Esophagus muscularis mucosa (tissue), 4 donors: ENCODE measurements around the gene OSBPL9. TPM values are rescaled to one million over a fixed set of nuclear protein-coding genes. Genes with fewer than 3 reads are reported as not detected.
A peak's percentile ranks its signal among the peaks of the same experiment; 100 is the strongest.

Experiments used
- DNase-seq: peaks from one replicate; pipeline ENCODE4 v3.0.0-alpha.2; 2017; ENCODE audit errors: extremely low spot score
- H3K27ac ChIP-seq, 4 donors: fragments of 200-600 bp; sonication (generic); replicated peaks in 1 of 4; 1 replicate in 3 of 4; 2 replicates in 1 of 4; pipeline ENCODE4 v1.5.1; 2016 to 2019; ENCODE audit warnings: mild to moderate bottlenecking in 1 of 4
- H3K27me3 ChIP-seq, 4 donors: fragments of 200-600 bp; sonication (generic); one replicate each; pipeline versions ENCODE4 v1.5.1 to v1.6.0; 2016 to 2019
- H3K36me3 ChIP-seq, 4 donors: fragments of 200-600 bp; sonication (generic); one replicate each; pipeline ENCODE4 v1.5.1; 2016 to 2019
- H3K4me1 ChIP-seq, 4 donors: fragments of 200-600 bp; sonication (generic); one replicate each; pipeline ENCODE4 v1.5.1; 2016 to 2019
- H3K4me3 ChIP-seq, 4 donors: fragments of 200-600 bp; sonication (generic); 1 replicate in 2 of 4; 2 replicates in 2 of 4; pipeline ENCODE4 v1.5.1; 2016 to 2019; ENCODE audit warnings: mild to moderate bottlenecking in 4 of 4, moderate library complexity in 1 of 4
- H3K9me3 ChIP-seq, 4 donors: fragments of 200-600 bp; sonication (generic); 1 replicate in 3 of 4; 2 replicates in 1 of 4; pipeline ENCODE4 v1.5.1; 2016 to 2019
- EP300 ChIP-seq: sonication (generic); formaldehyde crosslinking; IDR thresholded peaks from one replicate; pipeline ENCODE4 v1.6.1; 2017; ENCODE audit warnings: antibody characterized with exemption
- POLR2A ChIP-seq: fragments of 450-650 bp; IDR thresholded peaks from one replicate; pipeline ENCODE4 v1.6.1; 2017; ENCODE audit warnings: antibody characterized with exemption, moderate library complexity, mild to moderate bottlenecking, low read depth
- POLR2AphosphoS5 ChIP-seq, 2 donors: sonication (generic); formaldehyde crosslinking; IDR thresholded peaks; one replicate each; pipeline ENCODE4 v1.6.1; 2017; ENCODE audit warnings: antibody characterized with exemption in 2 of 2
- WGBS: methylation state at CpG from one replicate; pipeline ENCODE4 v1.1.5; 2018; 5-methylcytosine and 5-hydroxymethylcytosine counted together
- intact Hi-C: fragments of 100-400 bp; cut with DNase I; formaldehyde crosslinking; loops from one replicate; pipeline ENCODE4 v1.15.1; 2023
- total RNA-seq, 4 donors: library from RNA; depleted of rRNA; stranded (reverse); fragments of >200 nt; gene quantifications; one replicate each; pipeline versions ENCODE4 v1.1.0 to v1.2.1, GENCODE V29; 2016
- TF ChIP-seq, protein P1 (sequence below), 3 experiments: fragments of 200-600 bp in 2 of 3; fragments of 450-650 bp in 1 of 3; sonication (generic) in 2 of 3; IDR thresholded peaks; one replicate each; pipeline ENCODE4 v1.5.1; 2017 to 2019; ENCODE audit warnings: antibody characterized with exemption in 3 of 3, mild to moderate bottlenecking in 2 of 3, moderate library complexity in 1 of 3

The OSBPL9 gene
- total RNA-seq, 4 donors from 2014 or later: 66.8 to 84.5 (median 75.9) TPM

DNA sequence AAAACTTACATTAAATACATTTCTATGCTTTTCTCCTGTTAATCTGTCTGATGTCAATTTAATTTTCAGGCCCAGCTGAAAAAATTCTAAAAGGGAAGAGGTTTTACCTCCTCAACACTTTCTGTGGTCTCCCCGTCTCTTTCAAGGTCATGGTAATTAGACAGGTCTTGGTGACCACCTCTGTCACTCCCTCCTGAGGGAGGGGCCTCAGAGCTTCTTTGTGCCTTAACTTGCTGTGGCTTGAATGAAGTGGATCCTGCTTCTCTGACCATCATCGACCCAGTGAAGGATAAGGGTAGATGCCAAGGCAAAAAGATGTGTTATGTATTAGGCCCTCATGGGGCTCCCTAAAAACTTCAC lies 40.8 kb upstream of the OSBPL9 start:
- no peak overlapping the region for H3K4me3 ChIP-seq
- no peaks in the 10 kb centered on the region for H3K9me3 ChIP-seq
- TF ChIP-seq POLR2A (no peak), POLR2AphosphoS5 (IDR thresholded peaks at IDR 0.05) (no peak), EP300 (no peak)
- TF ChIP-seq, protein P1, sequence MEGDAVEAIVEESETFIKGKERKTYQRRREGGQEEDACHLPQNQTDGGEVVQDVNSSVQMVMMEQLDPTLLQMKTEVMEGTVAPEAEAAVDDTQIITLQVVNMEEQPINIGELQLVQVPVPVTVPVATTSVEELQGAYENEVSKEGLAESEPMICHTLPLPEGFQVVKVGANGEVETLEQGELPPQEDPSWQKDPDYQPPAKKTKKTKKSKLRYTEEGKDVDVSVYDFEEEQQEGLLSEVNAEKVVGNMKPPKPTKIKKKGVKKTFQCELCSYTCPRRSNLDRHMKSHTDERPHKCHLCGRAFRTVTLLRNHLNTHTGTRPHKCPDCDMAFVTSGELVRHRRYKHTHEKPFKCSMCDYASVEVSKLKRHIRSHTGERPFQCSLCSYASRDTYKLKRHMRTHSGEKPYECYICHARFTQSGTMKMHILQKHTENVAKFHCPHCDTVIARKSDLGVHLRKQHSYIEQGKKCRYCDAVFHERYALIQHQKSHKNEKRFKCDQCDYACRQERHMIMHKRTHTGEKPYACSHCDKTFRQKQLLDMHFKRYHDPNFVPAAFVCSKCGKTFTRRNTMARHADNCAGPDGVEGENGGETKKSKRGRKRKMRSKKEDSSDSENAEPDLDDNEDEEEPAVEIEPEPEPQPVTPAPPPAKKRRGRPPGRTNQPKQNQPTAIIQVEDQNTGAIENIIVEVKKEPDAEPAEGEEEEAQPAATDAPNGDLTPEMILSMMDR (IDR thresholded peaks at IDR 0.05): no peak
- no peaks in the 10 kb centered on the region for H3K4me1 ChIP-seq
- H3K36me3 ChIP-seq: no peaks in the 10 kb centered on the region
- no peaks in the 10 kb centered on the region for H3K27me3 ChIP-seq
- no peak for DNase-seq
- H3K27ac ChIP-seq: no peak overlapping the region
- intact Hi-C loops: no loop called here
- 82% methylated on average over 2 of the region's 2 CpGs for WGBS

DNA sequence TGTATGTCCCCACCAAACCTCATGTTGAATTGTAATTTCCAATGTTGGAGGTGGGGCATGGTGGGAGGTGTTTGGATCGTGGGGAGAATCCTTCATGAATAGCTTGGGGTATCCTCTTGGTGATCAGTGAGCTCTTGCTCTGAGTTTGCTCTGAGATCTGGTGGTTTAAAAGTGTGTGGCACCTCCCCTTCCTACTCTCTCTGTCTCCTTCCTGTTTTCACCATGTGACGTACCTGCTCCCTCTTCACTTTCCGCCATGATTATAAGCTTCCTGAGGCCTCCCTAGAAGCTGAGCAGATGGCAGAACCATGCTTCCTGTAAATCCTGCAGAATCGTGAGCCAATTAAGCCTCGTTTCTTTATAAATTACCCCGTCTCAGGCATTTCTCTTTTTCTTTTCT lies 40.0 kb upstream of the OSBPL9 start:
- no peaks in the 10 kb centered on the region for H3K9me3 ChIP-seq
- H3K4me1 ChIP-seq: no peaks in the 10 kb centered on the region
- no peak overlapping the region for H3K4me3 ChIP-seq
- no peaks in the 10 kb centered on the region for H3K36me3 ChIP-seq
- TF ChIP-seq POLR2A: no peak
- no peaks in the 10 kb centered on the region for H3K27me3 ChIP-seq
- WGBS: 96% methylated on average over 6 of the region's 6 CpGs
- intact Hi-C loops: no loop called here
- no peak overlapping the region for H3K27ac ChIP-seq
- DNase-seq: no peak

DNA sequence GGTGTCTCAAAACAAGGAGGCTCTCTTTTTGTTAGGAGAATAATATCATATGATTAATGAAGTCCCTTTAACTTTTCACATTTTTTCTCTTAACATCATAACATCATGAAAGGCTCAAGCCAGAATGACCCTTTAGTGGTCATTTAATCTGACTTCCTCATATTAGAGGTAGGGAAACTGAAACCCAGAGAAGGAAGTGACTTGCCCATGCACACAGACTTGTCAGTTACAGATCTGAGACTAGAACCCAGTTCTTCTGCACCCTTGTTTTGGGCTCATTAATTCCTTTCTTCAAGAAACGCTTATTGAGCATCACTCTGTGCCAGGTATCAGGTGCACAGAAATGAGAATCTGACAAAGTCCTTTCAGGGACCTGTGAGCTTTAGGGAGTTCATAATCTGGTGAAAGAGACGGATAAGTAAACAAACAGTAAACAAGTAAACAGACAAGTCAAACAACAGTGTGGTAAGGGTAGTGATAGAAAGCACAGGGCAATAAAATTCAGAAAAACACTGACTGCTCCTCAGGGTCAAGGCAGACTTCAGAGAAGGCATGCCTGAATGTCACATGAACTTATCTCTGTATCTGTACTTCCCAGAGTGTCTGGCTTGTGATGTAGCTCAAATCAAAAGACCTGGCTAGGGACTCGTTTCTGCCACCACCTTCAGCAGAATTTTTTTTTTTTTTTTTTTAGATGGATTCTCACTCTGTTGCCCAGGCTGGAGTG lies 38.3 kb upstream of the OSBPL9 start:
- TF ChIP-seq POLR2A: no peak
- TF ChIP-seq, protein P1 (IDR thresholded peaks at IDR 0.05): no peak
- no peak for TF ChIP-seq EP300
- TF ChIP-seq POLR2AphosphoS5 (IDR thresholded peaks at IDR 0.05): no peak
- intact Hi-C loops: no loop called here
- H3K9me3 ChIP-seq: no peaks in the 10 kb centered on the region
- no peaks in the 10 kb centered on the region for H3K36me3 ChIP-seq
- DNase-seq: no peak
- H3K4me3 ChIP-seq: no peak overlapping the region
- H3K4me1 ChIP-seq: no peaks in the 10 kb centered on the region
- WGBS: 66% methylated on average over 3 of the region's 3 CpGs
- no peaks in the 10 kb centered on the region for H3K27me3 ChIP-seq
- no peak overlapping the region for H3K27ac ChIP-seq

DNA sequence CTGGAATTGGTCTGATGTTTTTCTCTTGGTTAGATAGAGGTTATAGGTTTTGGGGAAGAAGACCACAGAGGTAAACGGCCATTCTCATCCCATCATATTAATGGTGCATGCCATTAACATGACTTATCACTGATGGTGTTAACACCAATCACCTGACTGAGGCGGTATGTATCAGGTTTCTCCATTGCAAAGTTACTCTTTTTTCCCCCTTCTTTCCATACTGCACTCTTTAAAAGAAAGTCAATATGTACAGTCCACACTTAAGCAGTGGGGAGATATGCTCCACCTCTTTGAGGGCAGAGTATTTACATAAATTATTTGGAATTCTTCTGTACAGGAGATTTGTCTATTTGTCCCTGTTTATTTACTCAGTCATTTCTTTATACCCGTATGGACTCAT lies 35.7 kb upstream of the OSBPL9 start:
- 93% methylated on average over 3 of the region's 3 CpGs for WGBS
- TF ChIP-seq, protein P1 (IDR thresholded peaks at IDR 0.05): no peak
- TF ChIP-seq POLR2AphosphoS5 (IDR thresholded peaks at IDR 0.05) (no peak), EP300 (no peak), POLR2A (no peak)
- H3K27ac ChIP-seq: no peak overlapping the region
- H3K36me3 ChIP-seq: no peaks in the 10 kb centered on the region
- peaks cover 0 to 4% (median 0%) of the 10 kb centered on the region in 4 donors for H3K4me1 ChIP-seq
- H3K27me3 ChIP-seq: no peaks in the 10 kb centered on the region
- DNase-seq: no peak
- intact Hi-C loops: no loop called here
- H3K4me3 ChIP-seq: no peak overlapping the region
- no peaks in the 10 kb centered on the region for H3K9me3 ChIP-seq

DNA sequence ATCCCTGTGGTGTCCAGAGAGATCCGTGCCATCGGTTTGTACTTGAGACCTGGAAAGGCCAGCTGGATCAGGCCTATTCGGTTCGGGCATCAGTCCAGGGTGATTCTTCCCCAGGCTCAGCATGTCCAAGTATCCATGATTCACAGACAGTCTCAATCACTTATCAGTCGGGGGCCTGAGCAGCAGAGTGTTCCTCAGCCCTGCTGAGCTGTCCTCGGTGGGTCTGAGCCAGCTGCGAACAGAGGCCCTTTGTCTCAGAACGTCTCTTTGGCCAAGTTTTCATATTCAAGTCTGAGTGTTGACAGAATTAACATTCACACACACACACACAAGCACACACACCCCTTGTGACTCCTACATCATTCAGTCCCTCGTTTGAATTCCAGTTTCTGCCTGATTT lies 33.4 kb upstream of the OSBPL9 start:
- no peaks in the 10 kb centered on the region for H3K36me3 ChIP-seq
- H3K27ac ChIP-seq: no peak overlapping the region
- intact Hi-C loops: no loop called here
- 55% methylated on average over 9 of the region's 9 CpGs for WGBS
- H3K4me3 ChIP-seq: no peak overlapping the region
- peak; percentile 92 for DNase-seq
- TF ChIP-seq EP300 (no peak), POLR2AphosphoS5 (IDR thresholded peaks at IDR 0.05) (no peak), POLR2A (no peak)
- TF ChIP-seq, protein P1 (IDR thresholded peaks at IDR 0.05): no peak
- no peaks in the 10 kb centered on the region for H3K9me3 ChIP-seq
- H3K4me1 ChIP-seq: peaks cover 0 to 4% (median 0%) of the 10 kb centered on the region in 4 donors
- H3K27me3 ChIP-seq: no peaks in the 10 kb centered on the region
